GM12865 (cell line): ENCODE measurements around the gene PXDN.

Experiments used
- DNase-seq: peaks from one replicate; pipeline ENCODE4 v3.0.0; 2010; ENCODE audit warnings: low read depth
- H3K4me3 ChIP-seq: 2 replicates; pipeline ENCODE4 v1.5.1; 2011; ENCODE audit warnings: mild to moderate bottlenecking, low read depth, low read length, control low read depth
- TF ChIP-seq, protein P1 (sequence below): IDR thresholded peaks from 2 replicates; pipeline ENCODE4 v1.5.1; 2011; ENCODE audit warnings: low read length, control low read depth, low read depth, inconsistent platforms; ENCODE audit not compliant: insufficient read depth; ENCODE audit errors: missing control alignments

PXDN gene

DNA sequence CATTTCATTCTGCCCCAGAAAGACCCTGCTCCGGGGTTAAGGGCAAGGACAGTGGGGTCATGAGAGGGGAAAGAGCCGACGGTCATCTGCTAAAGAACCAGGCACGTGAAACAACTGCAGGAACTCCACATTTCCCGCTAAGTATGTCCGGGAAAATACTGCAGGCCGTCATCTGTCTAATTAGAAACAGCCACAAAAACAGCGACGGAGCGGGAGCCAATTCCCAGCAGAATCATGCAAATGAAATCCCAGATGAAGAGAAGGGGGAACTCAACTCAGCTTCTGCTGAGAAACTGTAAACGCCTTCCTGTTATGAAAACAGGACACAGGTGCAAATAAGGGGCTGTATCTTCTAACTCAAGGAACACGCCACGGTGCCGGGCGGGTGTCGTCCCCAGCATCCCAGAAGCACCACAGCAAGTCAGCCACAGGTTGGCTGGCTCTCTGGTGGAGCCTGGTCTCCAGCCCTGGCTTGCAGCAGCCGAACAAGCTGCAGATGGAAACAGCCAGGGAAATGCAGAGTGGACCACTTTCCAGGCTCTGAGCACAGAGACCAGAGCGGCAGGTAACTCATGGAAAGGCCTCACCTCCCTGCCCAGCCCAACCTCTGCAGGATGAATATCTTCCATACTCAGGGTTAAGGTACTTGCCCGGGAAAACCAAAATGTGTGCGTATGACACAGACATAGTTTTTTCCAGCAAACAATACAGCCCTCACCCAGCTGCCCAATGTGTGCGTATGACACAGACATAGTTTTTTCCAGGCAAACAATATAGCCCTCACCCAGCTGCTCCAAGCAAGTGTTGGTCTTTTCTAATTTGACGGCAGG, 28.9 kb downstream of the PXDN start:
- no peak overlapping the region for H3K4me3 ChIP-seq
- no peak for DNase-seq
- TF ChIP-seq, protein P1, sequence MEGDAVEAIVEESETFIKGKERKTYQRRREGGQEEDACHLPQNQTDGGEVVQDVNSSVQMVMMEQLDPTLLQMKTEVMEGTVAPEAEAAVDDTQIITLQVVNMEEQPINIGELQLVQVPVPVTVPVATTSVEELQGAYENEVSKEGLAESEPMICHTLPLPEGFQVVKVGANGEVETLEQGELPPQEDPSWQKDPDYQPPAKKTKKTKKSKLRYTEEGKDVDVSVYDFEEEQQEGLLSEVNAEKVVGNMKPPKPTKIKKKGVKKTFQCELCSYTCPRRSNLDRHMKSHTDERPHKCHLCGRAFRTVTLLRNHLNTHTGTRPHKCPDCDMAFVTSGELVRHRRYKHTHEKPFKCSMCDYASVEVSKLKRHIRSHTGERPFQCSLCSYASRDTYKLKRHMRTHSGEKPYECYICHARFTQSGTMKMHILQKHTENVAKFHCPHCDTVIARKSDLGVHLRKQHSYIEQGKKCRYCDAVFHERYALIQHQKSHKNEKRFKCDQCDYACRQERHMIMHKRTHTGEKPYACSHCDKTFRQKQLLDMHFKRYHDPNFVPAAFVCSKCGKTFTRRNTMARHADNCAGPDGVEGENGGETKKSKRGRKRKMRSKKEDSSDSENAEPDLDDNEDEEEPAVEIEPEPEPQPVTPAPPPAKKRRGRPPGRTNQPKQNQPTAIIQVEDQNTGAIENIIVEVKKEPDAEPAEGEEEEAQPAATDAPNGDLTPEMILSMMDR = no peak

GRCh38 chr2:1714291-1715064, 29.8 kb downstream of the PXDN start:
- DNase-seq = no peak
- TF ChIP-seq, protein P1 = no peak
- no peak overlapping the region for H3K4me3 ChIP-seq

- H3K4me3 ChIP-seq = no peak overlapping the region
- DNase-seq = no peak
- TF ChIP-seq, protein P1 = no peak
Measured at GRCh38 chr2:1713839-1714236, 30.5 kb downstream of the PXDN start.

DNA sequence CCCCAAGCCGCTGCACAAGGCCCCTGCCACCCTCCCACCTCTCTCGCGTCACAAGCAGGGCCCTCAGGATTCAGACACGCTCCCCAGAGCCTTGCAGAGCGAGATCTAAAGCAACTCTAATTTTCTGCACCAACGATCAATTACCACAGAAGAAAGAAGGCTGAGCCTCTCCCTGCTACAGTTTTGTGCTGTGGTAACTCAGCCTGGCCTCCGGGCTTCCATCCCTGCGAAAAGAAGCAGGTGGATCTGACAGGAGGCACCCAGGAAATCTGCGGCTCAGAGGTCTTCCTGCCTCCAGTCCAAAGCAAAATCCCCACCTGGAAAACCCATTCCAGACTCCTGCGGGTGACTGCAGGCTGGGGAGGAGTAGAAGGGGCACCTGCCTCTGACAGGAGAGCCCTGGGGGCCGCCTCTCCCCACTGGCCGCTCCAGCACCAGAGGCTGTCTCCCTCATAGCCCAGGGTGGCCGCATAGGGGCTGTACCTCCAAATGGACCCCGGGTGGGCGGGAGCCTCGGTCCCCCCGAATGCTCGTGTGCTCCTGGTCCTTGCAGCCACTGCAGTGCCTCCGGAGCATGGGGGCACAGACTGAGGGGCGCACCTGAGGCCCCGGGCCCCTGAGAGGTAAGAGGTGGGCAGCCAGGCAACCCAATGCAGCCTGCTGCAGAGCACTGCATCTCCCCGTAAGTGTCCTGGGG, 31.0 kb downstream of the PXDN start:
- no peak overlapping the region for H3K4me3 ChIP-seq
- no peak for DNase-seq
- TF ChIP-seq, protein P1 = no peak

- H3K4me3 ChIP-seq = no peak overlapping the region
- TF ChIP-seq, protein P1 = no peak
- DNase-seq = no peak
Measured at GRCh38 chr2:1709946-1710560, 34.3 kb downstream of the PXDN start.

GRCh38 chr2:1709335-1709605, 35.0 kb downstream of the PXDN start:
- TF ChIP-seq, protein P1 = no peak
- no peak for DNase-seq
- H3K4me3 ChIP-seq = no peak overlapping the region
